Dermis blood vessel endothelial cell (primary cell): ENCODE measurements around the gene ARHGEF38. TPM values are rescaled to one million over a fixed set of nuclear protein-coding genes. Genes with fewer than 3 reads are reported as not detected.
"Not testable (repeated sequence)": the region's sequence is repeated elsewhere in the genome, so short reads cannot be mapped to it uniquely, and the experiment has no call there.

Source experiments
- DNase-seq: peaks from one replicate; pipeline ENCODE4 v3.0.0; 2010
- total RNA-seq: library from RNA; depleted of rRNA; stranded (reverse); fragments of >200 nt; gene quantifications from 2 replicates; pipeline ENCODE4 v1.2.3, GENCODE V29; 2014

ARHGEF38 gene
- total RNA-seq, 1 donor from 2014 or later, result under 0.01 TPM

DNA sequence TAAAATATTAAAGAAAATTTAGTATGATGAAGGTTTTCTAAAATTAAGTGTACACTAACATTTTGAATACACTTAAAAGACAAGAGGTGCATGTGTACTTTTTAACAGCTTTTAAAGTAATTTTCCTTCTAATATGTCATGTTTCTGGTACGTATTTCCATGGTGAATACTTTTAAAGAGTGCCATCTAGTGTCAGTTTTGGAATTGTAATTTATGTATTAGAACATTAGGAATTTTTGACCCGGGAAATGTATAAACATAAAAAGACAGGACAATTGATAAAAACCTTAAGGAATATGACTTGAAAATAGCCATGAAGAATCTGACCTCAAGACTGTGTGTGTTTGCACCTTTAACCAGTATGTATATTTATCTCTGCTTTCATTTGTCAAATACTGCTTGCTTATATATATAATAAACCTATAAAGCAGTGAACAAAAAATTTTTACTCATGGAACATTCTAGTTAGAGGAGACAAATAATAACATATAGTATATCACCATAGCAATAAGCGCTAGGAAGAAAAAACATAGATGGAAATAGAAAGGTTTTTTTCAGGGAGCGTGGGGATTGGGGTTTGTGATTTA lies 163.4 kb downstream of the ARHGEF38 start:
- peak; percentile 69 for DNase-seq

DNA sequence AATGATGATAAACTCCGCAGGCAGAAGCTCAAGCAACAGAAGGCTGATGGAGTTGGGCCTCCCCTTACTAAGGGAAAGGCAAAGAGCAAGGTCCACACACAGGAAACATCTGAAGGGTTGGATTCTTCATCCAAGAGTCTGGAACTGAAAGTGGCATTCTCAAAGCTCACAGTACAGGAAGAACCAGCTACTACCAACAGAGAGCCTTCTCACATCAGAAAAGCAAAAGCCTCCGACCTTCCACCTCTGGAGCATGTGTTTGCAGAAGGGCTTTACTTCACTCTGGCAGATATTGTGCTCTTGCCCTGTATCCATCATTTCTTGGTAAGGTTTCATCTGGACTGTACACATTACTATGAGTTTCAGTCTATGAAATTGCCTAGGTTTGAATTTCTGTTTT lies 166.8 kb downstream of the ARHGEF38 start:
- peak; percentile 24 for DNase-seq

GRCh38 chr4:105725623-105726022 lies 173.2 kb downstream of the ARHGEF38 start:
- no peak for DNase-seq

DNA sequence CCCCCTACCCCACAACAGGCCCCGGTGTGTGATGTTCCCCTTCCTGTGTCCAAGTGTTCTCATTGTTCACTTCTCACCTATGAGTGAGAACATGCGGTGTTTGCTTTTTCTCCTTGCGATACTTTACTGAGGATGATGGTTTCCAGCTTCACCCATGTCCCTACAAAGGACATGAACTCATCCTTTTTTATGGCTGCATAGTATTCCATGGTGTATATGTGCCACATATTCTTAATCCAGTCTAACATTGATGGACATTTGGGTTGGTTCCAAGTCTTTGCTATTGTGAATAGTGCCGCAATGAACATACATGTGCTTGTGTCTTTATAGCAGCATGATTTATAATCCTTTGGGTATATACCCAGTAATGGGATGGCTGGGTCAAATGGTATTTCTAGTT lies 177.5 kb downstream of the ARHGEF38 start:
- DNase-seq, result not testable (repeated sequence)

Other genes with a start within 250 kb of the ARHGEF38 start
- 67.1 and 86.4 TPM in 2 replicates for gene PPA2, start 78.6 kb upstream of the ARHGEF38 start, total RNA-seq
- 14.0 and 14.1 TPM in 2 replicates for gene INTS12, start 156.1 kb downstream of the ARHGEF38 start, total RNA-seq
- 11.6 and 13.8 TPM in 2 replicates for gene GSTCD, start 156.2 kb downstream of the ARHGEF38 start, total RNA-seq